ENCODE results near the gene SPARCL1. TPM values are rescaled to one million over a fixed set of nuclear protein-coding genes. Genes with fewer than 3 reads are reported as not detected.
"Not testable (repeated sequence)": the region's sequence is repeated elsewhere in the genome, so short reads cannot be mapped to it uniquely, and the experiment has no call there.

The SPARCL1 gene
- total RNA-seq, 1 donor from 2014 or later, result 369 TPM

DNA sequence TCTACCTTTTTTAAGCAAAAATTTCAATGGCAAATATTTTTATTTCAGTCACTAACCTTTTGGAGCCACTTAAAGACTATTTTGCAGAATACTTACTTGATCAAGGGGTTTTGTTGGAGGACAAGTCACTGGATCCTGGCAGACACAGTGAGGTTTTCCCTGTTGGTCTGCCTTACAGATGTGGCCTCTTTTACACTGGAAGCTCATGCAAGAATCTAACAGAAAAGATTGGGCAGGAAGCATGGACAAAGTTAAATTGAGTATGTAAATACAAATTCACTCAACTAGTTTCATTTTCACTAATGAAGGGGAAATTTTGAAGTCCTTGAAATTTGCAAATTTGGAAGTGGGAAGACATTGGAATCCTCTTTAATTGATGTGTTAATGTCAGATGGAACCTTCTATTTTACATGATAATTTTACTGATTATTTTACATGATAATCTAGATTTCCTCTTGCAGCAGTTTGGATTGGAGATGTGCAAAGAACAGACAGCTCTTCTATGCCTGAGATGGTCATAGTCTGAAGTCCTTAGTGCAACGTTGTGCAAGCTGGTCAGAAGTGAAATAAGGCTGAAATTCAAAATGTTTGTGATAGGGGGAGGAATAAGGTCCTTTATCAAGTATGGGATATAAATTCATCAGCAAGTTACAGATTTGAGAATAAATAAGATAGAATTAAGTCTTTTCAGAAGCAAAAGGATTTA is 38.4 kb downstream of the SPARCL1 start:
- Histone ChIP-seq H3K27me3 (no peaks in the 10 kb centered on the region), H3K4me1 (no peaks in the 10 kb centered on the region), H3K4me3 (no peak overlapping the region), H3K9me3 (no peaks in the 10 kb centered on the region), H3K27ac (peak overlapping the region; percentile 1), H3K36me3 (peaks cover 53% of the 10 kb centered on the region)
- TF ChIP-seq, protein P1, sequence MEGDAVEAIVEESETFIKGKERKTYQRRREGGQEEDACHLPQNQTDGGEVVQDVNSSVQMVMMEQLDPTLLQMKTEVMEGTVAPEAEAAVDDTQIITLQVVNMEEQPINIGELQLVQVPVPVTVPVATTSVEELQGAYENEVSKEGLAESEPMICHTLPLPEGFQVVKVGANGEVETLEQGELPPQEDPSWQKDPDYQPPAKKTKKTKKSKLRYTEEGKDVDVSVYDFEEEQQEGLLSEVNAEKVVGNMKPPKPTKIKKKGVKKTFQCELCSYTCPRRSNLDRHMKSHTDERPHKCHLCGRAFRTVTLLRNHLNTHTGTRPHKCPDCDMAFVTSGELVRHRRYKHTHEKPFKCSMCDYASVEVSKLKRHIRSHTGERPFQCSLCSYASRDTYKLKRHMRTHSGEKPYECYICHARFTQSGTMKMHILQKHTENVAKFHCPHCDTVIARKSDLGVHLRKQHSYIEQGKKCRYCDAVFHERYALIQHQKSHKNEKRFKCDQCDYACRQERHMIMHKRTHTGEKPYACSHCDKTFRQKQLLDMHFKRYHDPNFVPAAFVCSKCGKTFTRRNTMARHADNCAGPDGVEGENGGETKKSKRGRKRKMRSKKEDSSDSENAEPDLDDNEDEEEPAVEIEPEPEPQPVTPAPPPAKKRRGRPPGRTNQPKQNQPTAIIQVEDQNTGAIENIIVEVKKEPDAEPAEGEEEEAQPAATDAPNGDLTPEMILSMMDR (IDR thresholded peaks at IDR 0.05), result no peak
- ATAC-seq, result no peak
- no peak for DNase-seq
- intact Hi-C loops (cut with DNase I), result no loop called here

DNA sequence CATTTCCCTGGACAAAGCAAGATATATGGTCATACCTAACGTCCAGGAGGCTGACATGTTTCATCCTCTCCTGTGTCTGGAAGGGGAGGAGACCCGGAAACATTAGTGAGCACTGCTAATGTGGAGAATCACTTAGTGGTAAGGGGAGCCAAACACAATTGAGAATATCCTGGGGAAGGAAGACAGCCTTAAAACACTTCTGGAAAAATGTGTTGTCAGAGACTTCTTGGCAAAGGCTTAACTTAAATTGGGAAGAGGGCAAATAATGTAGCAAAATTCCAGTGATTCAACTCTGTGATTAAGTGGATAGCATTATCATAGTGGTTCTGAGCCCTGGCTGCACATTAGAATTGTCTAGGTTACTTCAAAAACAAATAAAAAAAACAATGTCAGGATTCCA is 39.5 kb downstream of the SPARCL1 start:
- intact Hi-C loops (cut with DNase I), result no loop called here
- no peak for DNase-seq
- Histone ChIP-seq H3K4me1 (no peaks in the 10 kb centered on the region), H3K9me3 (no peaks in the 10 kb centered on the region), H3K27me3 (no peaks in the 10 kb centered on the region), H3K36me3 (peaks cover 52% of the 10 kb centered on the region), H3K27ac (peak overlapping the region; percentile 1), H3K4me3 (no peak overlapping the region)
- TF ChIP-seq, protein P1 (IDR thresholded peaks at IDR 0.05), result no peak
- ATAC-seq, result no peak

DNA sequence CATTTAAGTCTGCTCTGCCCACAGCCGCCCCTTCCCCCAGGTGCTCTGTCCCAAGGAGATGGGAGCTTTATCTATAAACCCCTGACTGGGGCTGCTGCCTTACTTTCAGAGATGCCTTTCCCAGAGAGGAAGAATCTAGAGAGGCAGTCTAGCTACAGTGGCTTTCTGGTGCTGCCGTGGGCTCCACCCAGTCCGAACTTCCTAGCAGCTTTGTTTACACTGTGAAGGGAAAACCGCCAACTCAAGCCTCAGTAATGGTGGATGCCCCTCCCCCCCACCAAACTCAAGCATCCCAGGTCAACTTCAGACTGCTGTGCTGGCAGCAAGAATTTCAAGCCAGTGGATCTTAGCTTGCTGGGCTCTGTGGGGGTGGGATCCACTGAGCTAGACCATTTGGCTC is 40.5 kb downstream of the SPARCL1 start:
- intact Hi-C loops (cut with DNase I); H3K9me3 ChIP-seq; H3K27me3 ChIP-seq; H3K4me3 ChIP-seq; DNase-seq; ATAC-seq; H3K27ac ChIP-seq; H3K4me1 ChIP-seq: not testable (repeated sequence)
- H3K36me3 ChIP-seq, result peaks cover 43% of the 10 kb centered on the region

DNA sequence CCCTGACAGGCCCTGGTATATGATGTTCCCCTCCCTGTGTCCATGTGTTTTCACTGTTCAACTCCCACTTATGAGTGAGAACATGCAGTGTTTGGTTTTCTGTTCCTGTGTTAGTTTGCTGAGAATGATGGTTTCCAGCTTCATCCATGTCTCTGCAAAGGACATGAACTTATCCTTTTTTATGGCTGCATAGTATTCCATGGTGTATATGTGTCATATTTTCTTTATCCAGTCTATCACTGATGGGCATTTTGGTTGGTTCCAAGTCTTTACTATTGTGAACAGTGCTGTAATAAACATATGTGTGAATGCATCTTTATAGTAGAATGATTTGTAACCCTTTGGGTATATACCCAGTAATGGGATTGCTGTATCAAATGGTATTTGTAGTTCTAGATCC is 45.9 kb downstream of the SPARCL1 start:
- H3K36me3 ChIP-seq, result peaks cover 33% of the 10 kb centered on the region
- H3K4me1 ChIP-seq; DNase-seq; H3K27me3 ChIP-seq; intact Hi-C loops (cut with DNase I); H3K4me3 ChIP-seq; ATAC-seq; H3K27ac ChIP-seq; H3K9me3 ChIP-seq: not testable (repeated sequence)

DNA sequence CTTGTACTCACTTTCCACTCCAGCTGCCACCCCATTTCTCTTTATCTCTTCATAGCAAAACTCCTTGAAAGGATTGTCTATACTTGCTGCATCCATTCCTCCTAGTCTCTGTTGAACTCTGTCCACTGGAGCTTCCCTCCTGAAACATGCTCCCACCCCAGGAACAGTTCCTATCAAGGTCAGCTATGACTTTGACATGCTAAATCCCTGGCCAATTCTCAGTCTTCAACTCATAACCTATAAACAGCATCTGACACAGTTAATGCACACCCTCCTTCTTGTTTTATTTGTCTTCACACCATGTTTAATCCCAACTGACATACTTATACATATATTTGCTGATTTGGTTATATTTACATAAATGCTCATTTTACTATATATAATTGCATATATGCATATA is 47.8 kb downstream of the SPARCL1 start:
- H3K4me1 ChIP-seq, result no peaks in the 10 kb centered on the region
- no peak overlapping the region for H3K27ac ChIP-seq
- intact Hi-C loops (cut with DNase I), result no loop called here
- no peaks in the 10 kb centered on the region for H3K9me3 ChIP-seq
- peaks cover 44% of the 10 kb centered on the region for H3K36me3 ChIP-seq
- ATAC-seq (no peak), DNase-seq (no peak)
- TF ChIP-seq, protein P1 (IDR thresholded peaks at IDR 0.05), result no peak
- no peak overlapping the region for H3K4me3 ChIP-seq
- H3K27me3 ChIP-seq, result no peaks in the 10 kb centered on the region

DNA sequence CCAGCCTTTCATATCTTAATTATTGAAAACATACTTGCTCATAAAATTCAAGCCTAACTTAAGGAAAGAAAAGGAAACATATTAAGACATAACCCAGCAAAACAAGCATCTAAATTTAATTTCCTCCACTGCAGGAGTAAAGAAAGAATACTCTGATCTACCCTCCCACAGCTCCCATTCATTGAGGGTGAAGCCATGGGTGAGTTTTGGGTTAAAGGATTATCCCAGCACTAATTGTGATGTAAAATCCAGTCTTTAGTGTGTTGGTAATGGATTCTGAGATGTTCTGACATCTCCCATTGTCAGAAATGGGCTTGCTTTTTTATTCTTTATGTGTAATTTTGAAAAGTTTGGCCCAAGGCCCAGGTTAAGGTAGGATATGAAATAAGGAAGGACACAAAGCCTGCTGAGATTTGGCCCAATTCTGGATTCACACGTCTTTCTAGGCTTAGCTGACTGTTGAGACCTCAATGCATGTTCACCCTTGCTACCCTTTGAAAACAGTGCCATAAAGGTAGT is 50.4 kb downstream of the SPARCL1 start:
- DNase-seq (no peak), ATAC-seq (no peak)
- intact Hi-C loops (cut with DNase I), result no loop called here
- TF ChIP-seq, protein P1 (IDR thresholded peaks at IDR 0.05), result no peak
- Histone ChIP-seq H3K36me3 (peaks cover 55% of the 10 kb centered on the region), H3K4me1 (no peaks in the 10 kb centered on the region), H3K27ac (no peak overlapping the region), H3K9me3 (no peaks in the 10 kb centered on the region), H3K4me3 (no peak overlapping the region), H3K27me3 (no peaks in the 10 kb centered on the region)
